Panc1 (cell line): ENCODE results near the gene RAI1. TPM values are rescaled to one million over a fixed set of nuclear protein-coding genes. Genes with fewer than 3 reads are reported as not detected.

Experiments used
- ATAC-seq: fragments of 200-7000 bp; cut with Tn5 transposase; 2 replicates; pipeline ENCODE4 v1.9.1; 2020; ENCODE audit warnings: mild to moderate bottlenecking, moderate library complexity
- BruUV-seq: library from RNA; stranded (reverse); fragments of 400-500 nt; replicated peaks from 2 replicates; lab custom pipeline; 2021; lab: Mats Ljungman, UMichigan
- CTCF ChIA-PET: fragments of 300-600 bp; sonication (Branson Sonifier 250); formaldehyde crosslinking; loops from one replicate; lab custom pipeline; 2022; ENCODE audit warnings: antibody characterized with exemption; lab: Charles Lee
- POLR2A ChIA-PET: fragments of 300-600 bp; sonication (Branson Sonifier 250); formaldehyde crosslinking; loops from one replicate; lab custom pipeline; 2022; ENCODE audit warnings: antibody characterized with exemption; lab: Charles Lee
- DNase-seq: peaks from one replicate; pipeline ENCODE4 v3.0.0-alpha.2; 2010; ENCODE audit warnings: low read depth, low spot score
- H3K27ac ChIP-seq: 2 replicates; pipeline ENCODE4 v1.5.1; 2011; ENCODE audit warnings: mild to moderate bottlenecking, low read length, inconsistent platforms
- H3K27me3 ChIP-seq: fragments of 200-500 bp; sonication (Bioruptor generic); 2 replicates; pipeline ENCODE4 v1.6.0; 2014; ENCODE audit warnings: low read length, inconsistent platforms; ENCODE audit not compliant: control insufficient read depth, insufficient read depth
- H3K36me3 ChIP-seq: fragments of 200-500 bp; sonication (Bioruptor generic); 2 replicates; pipeline ENCODE4 v1.5.1; 2014; ENCODE audit warnings: inconsistent platforms, mild to moderate bottlenecking, low read length, moderate library complexity; ENCODE audit not compliant: control insufficient read depth, insufficient read depth
- H3K4me1 ChIP-seq: 2 replicates; pipeline ENCODE4 v1.5.1; 2011; ENCODE audit warnings: inconsistent platforms, mild to moderate bottlenecking, low read length, moderate library complexity; ENCODE audit not compliant: control insufficient read depth, insufficient read depth
- H3K4me3 ChIP-seq, 2 experiments: 2 replicates each; pipeline ENCODE4 v1.5.1; 2011 to 2012; ENCODE audit warnings: low read depth in 2 of 2, low read length in 2 of 2, mild to moderate bottlenecking in 2 of 2, inconsistent platforms in 1 of 2, moderate library complexity in 1 of 2
- H3K9me3 ChIP-seq: fragments of 200-500 bp; sonication (Bioruptor generic); 2 replicates; pipeline ENCODE4 v1.5.1; 2014; ENCODE audit warnings: low read depth, mild to moderate bottlenecking, inconsistent platforms, low read length, moderate library complexity; ENCODE audit not compliant: control insufficient read depth, insufficient read depth
- POLR2AphosphoS5 ChIP-seq: IDR thresholded peaks from 2 replicates; pipeline ENCODE4 v1.6.1; 2012; ENCODE audit warnings: mild to moderate bottlenecking, low read depth, low read length, moderate library complexity
- SIN3A ChIP-seq: IDR thresholded peaks from 2 replicates; pipeline ENCODE4 v1.6.1; 2012; ENCODE audit warnings: low read depth, mild to moderate bottlenecking, low read length, moderate library complexity, borderline replicate concordance; ENCODE audit not compliant: insufficient read depth
- TCF7L2 ChIP-seq: IDR thresholded peaks from 2 replicates; pipeline ENCODE4 v1.6.1; 2011; ENCODE audit warnings: mild to moderate bottlenecking, low read depth, low read length, inconsistent platforms
- in situ Hi-C: cut with HindIII; loops from 2 replicates; pipeline ENCODE4 v1.10.0; 2016; ENCODE audit warnings: low sequenced_read_pairs, low pct_unique_long_range_greater_than_20kb
- intact Hi-C: fragments of 100-400 bp; cut with micrococcal nuclease; formaldehyde crosslinking; loops from one replicate; pipeline ENCODE4 v1.10.0; 2022; ENCODE audit not compliant: unreplicated experiment
- total RNA-seq: library from RNA; stranded (reverse); gene quantifications from one replicate; pipeline ENCODE4 v1.2.1, GENCODE V29; 2021; ENCODE audit not compliant: unreplicated experiment
- TF ChIP-seq, protein P1 (sequence below), 2 experiments: IDR thresholded peaks; 2 replicates each; pipeline ENCODE4 v1.6.1; 2011 to 2012; ENCODE audit warnings: low read depth in 2 of 2, control low read depth in 1 of 2, low read length in 1 of 2, mild to moderate bottlenecking in 1 of 2, moderate library complexity in 1 of 2; ENCODE audit not compliant: insufficient read depth in 1 of 2
- TF ChIP-seq, protein P2 (sequence below): fragments of 450-650 bp; IDR thresholded peaks from 2 replicates; pipeline ENCODE4 v1.5.1; 2017; ENCODE audit warnings: mild to moderate bottlenecking

Gene RAI1
- total RNA-seq, 1 experiment from 2014 or later = 51.0 TPM

DNA sequence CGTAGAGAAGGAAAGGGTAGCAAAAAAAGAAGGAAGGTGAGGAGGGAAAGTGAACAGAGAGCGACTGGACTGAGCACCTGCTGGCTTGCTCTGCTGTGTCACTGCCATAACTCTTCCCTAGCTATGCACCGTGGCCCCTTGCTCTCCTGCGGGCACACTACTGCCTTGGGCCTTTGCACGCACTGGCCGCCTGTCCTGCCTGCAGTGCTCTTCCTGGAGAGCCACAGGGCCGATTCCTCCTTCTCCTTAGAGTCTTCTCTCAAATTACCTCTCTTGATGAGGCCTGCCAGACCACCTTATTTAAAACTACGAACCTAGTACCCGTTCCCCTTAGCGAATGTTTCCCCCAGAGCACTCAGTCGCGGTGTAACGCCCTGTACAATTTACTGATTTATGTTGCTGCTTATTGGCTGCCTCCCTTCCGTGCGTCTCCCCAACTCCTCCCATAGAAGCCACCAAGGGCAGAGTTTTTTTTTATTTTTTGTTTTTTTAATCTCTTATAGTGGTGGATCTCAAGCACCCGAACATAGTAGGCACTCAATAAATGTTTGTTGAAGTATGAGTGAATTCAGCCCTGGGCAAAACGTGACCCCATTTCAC lies 70.3 kb downstream of the RAI1 start:
- ATAC-seq = peak; percentile 57
- Histone ChIP-seq H3K36me3 (no peaks in the 10 kb centered on the region), H3K27ac (peak overlapping the region; percentile 94), H3K4me1 (peaks cover 40% of the 10 kb centered on the region), H3K27me3 (no peaks in the 10 kb centered on the region), H3K4me3 (peak overlapping the region; percentile 29 to 50), H3K9me3 (no peaks in the 10 kb centered on the region)
- ChIA-PET CTCF (interaction anchor here (0.6 kb wide), 1 partner anchor 110 kb away, joined by 3 read pairs; no protein-coding TSS in a partner anchor), POLR2A (interaction anchor here (0.6 kb wide), 2 partner anchors 13 to 203 kb away, joined by 3 read pairs; no protein-coding TSS in a partner anchor)
- no peak for DNase-seq
- intact Hi-C loops = no loop called here
- in situ Hi-C loops = no loop called here
- BruUV-seq = no TSS peak
- no peak for TF ChIP-seq TCF7L2
- TF ChIP-seq, protein P1, sequence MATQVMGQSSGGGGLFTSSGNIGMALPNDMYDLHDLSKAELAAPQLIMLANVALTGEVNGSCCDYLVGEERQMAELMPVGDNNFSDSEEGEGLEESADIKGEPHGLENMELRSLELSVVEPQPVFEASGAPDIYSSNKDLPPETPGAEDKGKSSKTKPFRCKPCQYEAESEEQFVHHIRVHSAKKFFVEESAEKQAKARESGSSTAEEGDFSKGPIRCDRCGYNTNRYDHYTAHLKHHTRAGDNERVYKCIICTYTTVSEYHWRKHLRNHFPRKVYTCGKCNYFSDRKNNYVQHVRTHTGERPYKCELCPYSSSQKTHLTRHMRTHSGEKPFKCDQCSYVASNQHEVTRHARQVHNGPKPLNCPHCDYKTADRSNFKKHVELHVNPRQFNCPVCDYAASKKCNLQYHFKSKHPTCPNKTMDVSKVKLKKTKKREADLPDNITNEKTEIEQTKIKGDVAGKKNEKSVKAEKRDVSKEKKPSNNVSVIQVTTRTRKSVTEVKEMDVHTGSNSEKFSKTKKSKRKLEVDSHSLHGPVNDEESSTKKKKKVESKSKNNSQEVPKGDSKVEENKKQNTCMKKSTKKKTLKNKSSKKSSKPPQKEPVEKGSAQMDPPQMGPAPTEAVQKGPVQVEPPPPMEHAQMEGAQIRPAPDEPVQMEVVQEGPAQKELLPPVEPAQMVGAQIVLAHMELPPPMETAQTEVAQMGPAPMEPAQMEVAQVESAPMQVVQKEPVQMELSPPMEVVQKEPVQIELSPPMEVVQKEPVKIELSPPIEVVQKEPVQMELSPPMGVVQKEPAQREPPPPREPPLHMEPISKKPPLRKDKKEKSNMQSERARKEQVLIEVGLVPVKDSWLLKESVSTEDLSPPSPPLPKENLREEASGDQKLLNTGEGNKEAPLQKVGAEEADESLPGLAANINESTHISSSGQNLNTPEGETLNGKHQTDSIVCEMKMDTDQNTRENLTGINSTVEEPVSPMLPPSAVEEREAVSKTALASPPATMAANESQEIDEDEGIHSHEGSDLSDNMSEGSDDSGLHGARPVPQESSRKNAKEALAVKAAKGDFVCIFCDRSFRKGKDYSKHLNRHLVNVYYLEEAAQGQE (IDR thresholded peaks at IDR 0.05; ENCODE audit: insufficient read depth in 1 of 2, low read depth in 2 of 2, low read length in 1 of 2) = no peak
- no peak for TF ChIP-seq POLR2AphosphoS5
- TF ChIP-seq, protein P2, sequence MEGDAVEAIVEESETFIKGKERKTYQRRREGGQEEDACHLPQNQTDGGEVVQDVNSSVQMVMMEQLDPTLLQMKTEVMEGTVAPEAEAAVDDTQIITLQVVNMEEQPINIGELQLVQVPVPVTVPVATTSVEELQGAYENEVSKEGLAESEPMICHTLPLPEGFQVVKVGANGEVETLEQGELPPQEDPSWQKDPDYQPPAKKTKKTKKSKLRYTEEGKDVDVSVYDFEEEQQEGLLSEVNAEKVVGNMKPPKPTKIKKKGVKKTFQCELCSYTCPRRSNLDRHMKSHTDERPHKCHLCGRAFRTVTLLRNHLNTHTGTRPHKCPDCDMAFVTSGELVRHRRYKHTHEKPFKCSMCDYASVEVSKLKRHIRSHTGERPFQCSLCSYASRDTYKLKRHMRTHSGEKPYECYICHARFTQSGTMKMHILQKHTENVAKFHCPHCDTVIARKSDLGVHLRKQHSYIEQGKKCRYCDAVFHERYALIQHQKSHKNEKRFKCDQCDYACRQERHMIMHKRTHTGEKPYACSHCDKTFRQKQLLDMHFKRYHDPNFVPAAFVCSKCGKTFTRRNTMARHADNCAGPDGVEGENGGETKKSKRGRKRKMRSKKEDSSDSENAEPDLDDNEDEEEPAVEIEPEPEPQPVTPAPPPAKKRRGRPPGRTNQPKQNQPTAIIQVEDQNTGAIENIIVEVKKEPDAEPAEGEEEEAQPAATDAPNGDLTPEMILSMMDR = no peak
- no peak for TF ChIP-seq SIN3A

DNA sequence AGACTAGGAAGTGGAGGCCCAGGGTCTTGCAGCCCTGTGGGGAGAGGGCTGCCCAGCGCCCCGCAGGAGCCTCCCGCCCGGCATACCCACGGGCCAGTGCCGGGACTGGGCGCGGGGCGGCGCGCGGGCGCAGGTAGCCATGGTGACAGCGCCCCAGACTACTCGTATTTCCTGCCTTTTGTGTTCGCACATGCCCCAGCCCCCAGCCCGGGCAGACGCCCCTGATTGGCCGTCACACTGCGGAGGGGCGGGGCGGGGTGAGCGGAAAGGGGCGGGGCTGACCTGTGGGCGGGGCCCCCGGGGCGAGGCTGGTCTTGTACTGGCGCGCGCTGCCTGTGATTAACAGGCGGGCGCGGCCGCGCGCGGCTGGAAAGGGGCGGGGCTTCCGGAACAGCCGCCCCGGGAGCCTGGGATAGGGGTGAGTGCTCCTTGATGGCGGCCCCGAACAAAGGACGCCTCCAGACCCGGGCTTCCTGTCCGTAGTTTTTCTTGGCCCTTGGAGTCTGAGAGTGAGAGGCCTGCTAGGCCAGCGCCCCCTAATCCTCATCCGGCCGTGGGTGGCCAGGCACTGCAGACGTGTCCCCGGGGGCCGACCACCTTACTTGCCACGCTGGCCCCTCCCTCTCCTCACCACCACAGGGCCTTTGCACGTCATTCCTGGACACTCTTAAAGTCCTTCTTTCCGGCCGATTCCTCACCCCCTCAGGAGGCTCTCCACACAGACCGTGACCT lies 71.0 kb downstream of the RAI1 start:
- in situ Hi-C loops = no loop called here

More for the DNA sequence above, 71.0 kb downstream of the RAI1 start:
- H3K4me1 ChIP-seq = peaks cover 40% of the 10 kb centered on the region
- H3K27ac ChIP-seq = peak overlapping the region; percentile 94
- CTCF ChIA-PET = no interaction called here
- H3K9me3 ChIP-seq = no peaks in the 10 kb centered on the region
- peak; percentile 36 for DNase-seq
- peak; percentile 92 for ATAC-seq
- H3K36me3 ChIP-seq = no peaks in the 10 kb centered on the region
- TF ChIP-seq POLR2AphosphoS5 (peak; percentile 48), SIN3A (no peak), TCF7L2 (peak; percentile 67)
- intact Hi-C loops = no loop called here
- POLR2A ChIA-PET = no interaction called here
- H3K4me3 ChIP-seq = peak overlapping the region; percentile 35 to 51
- BruUV-seq = no TSS peak
- H3K27me3 ChIP-seq = no peaks in the 10 kb centered on the region
